HEK293 (cell line): ENCODE results near the gene QSER1.
"Not testable (repeated sequence)": the region's sequence is repeated elsewhere in the genome, so short reads cannot be mapped to it uniquely, and the experiment has no call there.

ENCODE experiments used
- CTCF ChIA-PET: fragments of 350-600 bp; formaldehyde crosslinking; extraction: SDS; loops from one replicate; lab custom pipeline; 2021; ENCODE audit warnings: antibody characterized with exemption; lab: Yijun Ruan, JAX
- POLR2A ChIA-PET: fragments of 300-600 bp; formaldehyde crosslinking; extraction: SDS; loops from one replicate; lab custom pipeline; 2020; ENCODE audit warnings: antibody characterized with exemption, inconsistent platforms; lab: Yijun Ruan, JAX
- H3K27ac ChIP-seq: fragments of 200-500 bp; sonication (Bioruptor generic); 2 replicates; pipeline ENCODE4 v1.5.1; 2014; ENCODE audit warnings: low read depth, low read length, control low read depth, inconsistent platforms; ENCODE audit errors: extremely low read depth
- H3K36me3 ChIP-seq, 2 experiments: fragments of 200-500 bp in 1 of 2; sonication (Bioruptor generic) in 1 of 2; 1 replicate in 1 of 2; 2 replicates in 1 of 2; pipeline ENCODE4 v1.5.1; 2014 to 2017; ENCODE audit warnings: inconsistent platforms in 2 of 2, low read length in 2 of 2; ENCODE audit not compliant: control insufficient read depth in 2 of 2, insufficient read depth in 1 of 2
- H3K4me1 ChIP-seq: fragments of 200-500 bp; sonication (Bioruptor generic); 2 replicates; pipeline ENCODE4 v1.5.1; 2014; ENCODE audit warnings: mild to moderate bottlenecking, low read length, inconsistent platforms; ENCODE audit not compliant: control insufficient read depth, insufficient read depth
- H3K4me3 ChIP-seq: 2 replicates; pipeline ENCODE4 v1.5.1; 2011; ENCODE audit warnings: low read depth, mild to moderate bottlenecking, control low read depth, low read length, moderate library complexity
- H3K9me3 ChIP-seq: fragments of 200-500 bp; sonication (Bioruptor generic); 2 replicates; pipeline ENCODE4 v1.5.1; 2014; ENCODE audit warnings: low read depth, low read length, inconsistent platforms; ENCODE audit not compliant: control insufficient read depth, insufficient read depth
- MZF1 ChIP-seq: fragments of 450-650 bp; formaldehyde crosslinking; IDR thresholded peaks from 2 replicates; pipeline ENCODE4 v1.5.1; 2017; ENCODE audit warnings: missing biosample characterization, missing genetic modification characterization, borderline replicate concordance
- YY1 ChIP-seq: fragments of 450-650 bp; formaldehyde crosslinking; IDR thresholded peaks from 2 replicates; pipeline ENCODE4 v1.5.1; 2018; ENCODE audit warnings: missing biosample characterization, missing genetic modification characterization
- ZBTB26 ChIP-seq: fragments of 450-650 bp; formaldehyde crosslinking; optimal IDR thresholded peaks from 2 replicates; pipeline ENCODE3; 2016; ENCODE audit warnings: missing biosample characterization, mild to moderate bottlenecking, missing genetic modification characterization
- ZFP37 ChIP-seq: fragments of 450-650 bp; formaldehyde crosslinking; IDR thresholded peaks from 2 replicates; pipeline ENCODE4 v1.5.1; 2016; ENCODE audit warnings: missing biosample characterization, missing genetic modification characterization
- ZNF146 ChIP-seq: fragments of 450-650 bp; formaldehyde crosslinking; IDR thresholded peaks from 2 replicates; pipeline ENCODE4 v1.5.1; 2016; ENCODE audit warnings: missing biosample characterization, missing genetic modification characterization
- ZNF2 ChIP-seq: fragments of 450-650 bp; formaldehyde crosslinking; IDR thresholded peaks from 2 replicates; pipeline ENCODE4 v1.5.1; 2016; ENCODE audit warnings: missing biosample characterization, missing genetic modification characterization
- ZNF211 ChIP-seq: fragments of 450-650 bp; formaldehyde crosslinking; IDR thresholded peaks from 2 replicates; pipeline ENCODE4 v1.5.1; 2016; ENCODE audit warnings: low read depth, missing biosample characterization, missing genetic modification characterization
- ZNF350 ChIP-seq: fragments of 450-650 bp; formaldehyde crosslinking; IDR thresholded peaks from 2 replicates; pipeline ENCODE4 v1.5.0; 2017; ENCODE audit warnings: missing biosample characterization, mild to moderate bottlenecking, missing genetic modification characterization
- ZNF398 ChIP-seq: fragments of 450-650 bp; formaldehyde crosslinking; IDR thresholded peaks from 2 replicates; pipeline ENCODE4 v1.5.1; 2017; ENCODE audit warnings: missing biosample characterization, missing genetic modification characterization
- ZNF404 ChIP-seq: fragments of 450-650 bp; formaldehyde crosslinking; IDR thresholded peaks from 2 replicates; pipeline ENCODE4 v1.5.1; 2017; ENCODE audit warnings: missing biosample characterization, missing genetic modification characterization
- ZNF692 ChIP-seq: fragments of 450-650 bp; formaldehyde crosslinking; IDR thresholded peaks from 2 replicates; pipeline ENCODE4 v1.5.1; 2016; ENCODE audit warnings: missing biosample characterization, missing genetic modification characterization
- ZSCAN5A ChIP-seq: fragments of 450-650 bp; formaldehyde crosslinking; IDR thresholded peaks from 2 replicates; pipeline ENCODE4 v1.5.1; 2016; ENCODE audit warnings: missing biosample characterization, missing genetic modification characterization
- TF ChIP-seq, protein P1 (sequence below): fragments of 450-650 bp; formaldehyde crosslinking; IDR thresholded peaks from 2 replicates; pipeline ENCODE4 v1.5.1; 2016; ENCODE audit warnings: missing biosample characterization, missing genetic modification characterization

The QSER1 gene

GRCh38 chr11:32868752-32869151, 23.9 kb upstream of the QSER1 start:
- H3K4me1 ChIP-seq, H3K4me3 ChIP-seq, H3K9me3 ChIP-seq, H3K27ac ChIP-seq, H3K36me3 ChIP-seq, POLR2A ChIA-PET: not testable (repeated sequence)
- CTCF ChIA-PET = interaction anchor here (0.6 kb wide), 1 partner anchor 1667 kb away, joined by 3 read pairs; no protein-coding TSS in a partner anchor
- TF ChIP-seq ZNF146 (tag by site-specific recombination) = peak; percentile 98

DNA sequence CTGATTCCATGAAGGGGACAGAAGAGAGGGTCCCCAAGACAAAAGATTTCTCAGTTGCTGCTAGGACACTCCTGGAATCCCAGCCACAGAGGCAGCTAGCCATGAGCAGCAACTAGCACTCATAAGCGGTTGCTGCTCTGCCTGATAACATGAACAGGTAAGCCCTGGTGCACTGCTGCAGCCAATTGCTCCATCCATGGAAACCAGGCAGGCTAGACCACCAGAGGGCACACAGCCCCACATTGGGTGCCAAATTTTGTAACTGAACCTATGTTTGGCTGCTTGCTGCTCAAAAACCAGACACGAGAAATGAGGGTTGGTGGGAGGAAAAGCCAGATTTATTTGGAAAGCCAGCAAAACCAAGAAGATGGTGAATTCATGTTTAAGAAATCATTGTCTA, 21.9 kb upstream of the QSER1 start:
- H3K4me1 ChIP-seq = no peaks in the 10 kb centered on the region
- CTCF ChIA-PET = interaction anchor here (0.7 kb wide), 1 partner anchor 1353 kb away, joined by 3 read pairs; no protein-coding TSS in a partner anchor
- H3K4me3 ChIP-seq = no peak overlapping the region
- TF ChIP-seq ZNF211 (tag by site-specific recombination) = no peak
- no peak for TF ChIP-seq ZFP37
- no peak for TF ChIP-seq ZBTB26
- no peak for TF ChIP-seq ZNF404
- TF ChIP-seq ZNF2 (tag by site-specific recombination) = no peak
- TF ChIP-seq, protein P1, sequence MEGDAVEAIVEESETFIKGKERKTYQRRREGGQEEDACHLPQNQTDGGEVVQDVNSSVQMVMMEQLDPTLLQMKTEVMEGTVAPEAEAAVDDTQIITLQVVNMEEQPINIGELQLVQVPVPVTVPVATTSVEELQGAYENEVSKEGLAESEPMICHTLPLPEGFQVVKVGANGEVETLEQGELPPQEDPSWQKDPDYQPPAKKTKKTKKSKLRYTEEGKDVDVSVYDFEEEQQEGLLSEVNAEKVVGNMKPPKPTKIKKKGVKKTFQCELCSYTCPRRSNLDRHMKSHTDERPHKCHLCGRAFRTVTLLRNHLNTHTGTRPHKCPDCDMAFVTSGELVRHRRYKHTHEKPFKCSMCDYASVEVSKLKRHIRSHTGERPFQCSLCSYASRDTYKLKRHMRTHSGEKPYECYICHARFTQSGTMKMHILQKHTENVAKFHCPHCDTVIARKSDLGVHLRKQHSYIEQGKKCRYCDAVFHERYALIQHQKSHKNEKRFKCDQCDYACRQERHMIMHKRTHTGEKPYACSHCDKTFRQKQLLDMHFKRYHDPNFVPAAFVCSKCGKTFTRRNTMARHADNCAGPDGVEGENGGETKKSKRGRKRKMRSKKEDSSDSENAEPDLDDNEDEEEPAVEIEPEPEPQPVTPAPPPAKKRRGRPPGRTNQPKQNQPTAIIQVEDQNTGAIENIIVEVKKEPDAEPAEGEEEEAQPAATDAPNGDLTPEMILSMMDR (tag by site-specific recombination) = peak; percentile 33; the same call in 1 of the 2 replicates
- no peak overlapping the region for H3K27ac ChIP-seq
- H3K36me3 ChIP-seq = no peaks in the 10 kb centered on the region
- H3K9me3 ChIP-seq = no peaks in the 10 kb centered on the region
- POLR2A ChIA-PET = no interaction called here

- Histone ChIP-seq H3K36me3 (no peaks in the 10 kb centered on the region), H3K4me1 (no peaks in the 10 kb centered on the region), H3K9me3 (no peaks in the 10 kb centered on the region), H3K27ac (no peak overlapping the region), H3K4me3 (no peak overlapping the region)
- ChIA-PET CTCF (no interaction called here), POLR2A (no interaction called here)
- TF ChIP-seq YY1 (tag by site-specific recombination) (no peak), MZF1 (no peak), ZNF692 (no peak), ZSCAN5A (tag by site-specific recombination) (no peak), ZNF350 (tag by site-specific recombination) (no peak), ZNF398 (tag by site-specific recombination) (no peak)
These were observed 18.5 kb upstream of the QSER1 start for GRCh38 chr11:32874132-32874531.
